HepG2 (cell line): ENCODE measurements around the gene IL18RAP. TPM values are rescaled to one million over a fixed set of nuclear protein-coding genes. Genes with fewer than 3 reads are reported as not detected.

Experiments used
- ATAC-seq: fragments of 200-7000 bp; cut with Tn5 transposase; 3 replicates; pipeline ENCODE4 v1.9.1; 2020; ENCODE audit warnings: mild to moderate bottlenecking, moderate library complexity
- BruUV-seq: library from RNA; stranded (reverse); fragments of 400-500 nt; replicated peaks from 2 replicates; lab custom pipeline; 2021; lab: Mats Ljungman, UMichigan
- CTCF ChIA-PET: fragments of 300-600 bp; formaldehyde crosslinking; extraction: SDS; loops from one replicate; lab custom pipeline; 2021; ENCODE audit warnings: low total read pairs, inconsistent platforms, low intra/inter-chr PET ratio; lab: Yijun Ruan, JAX
- POLR2A ChIA-PET: fragments of 350-600 bp; sonication (Branson Sonifier 250); formaldehyde crosslinking; loops from one replicate; lab custom pipeline; 2020; ENCODE audit warnings: antibody characterized with exemption, inconsistent platforms; lab: Yijun Ruan, JAX
- DNase-seq: peaks from one replicate; pipeline ENCODE4 v3.0.0-alpha.2; 2015; ENCODE audit warnings: low spot score
- FAIRE-seq: peaks from 3 replicates; lab custom pipeline; 2011; peaks lifted over from hg19 to GRCh38; lab: Jason Lieb, UNC
- H2AFZ ChIP-seq: one replicate; pipeline ENCODE4 v1.6.1; 2011; ENCODE audit warnings: low read length, inconsistent platforms
- H3K27ac ChIP-seq: fragments of 300-600 bp; 3 replicates; pipeline ENCODE4 v1.8.0; 2011; ENCODE audit warnings: mixed run types, mild to moderate bottlenecking, mixed read lengths, low read length, inconsistent platforms; ENCODE audit not compliant: insufficient read depth; ENCODE audit errors: extremely low read length
- H3K27me3 ChIP-seq, 2 experiments: fragments of 200-600 bp in 1 of 2; 2 replicates in 1 of 2; 3 replicates in 1 of 2; pipeline versions ENCODE4 v1.6.0 to v1.8.0; 2011; ENCODE audit warnings: low read length in 2 of 2, mild to moderate bottlenecking in 2 of 2, moderate library complexity in 2 of 2, inconsistent platforms in 1 of 2; ENCODE audit not compliant: insufficient read depth in 2 of 2, control insufficient read depth in 1 of 2
- H3K36me3 ChIP-seq, 2 experiments: fragments of 200-600 bp in 1 of 2; replicated peaks in 1 of 2; 2 replicates in 1 of 2; 3 replicates in 1 of 2; pipeline versions ENCODE4 v1.5.1 to v1.8.0; 2011; ENCODE audit warnings: low read length in 2 of 2, inconsistent platforms in 1 of 2; ENCODE audit not compliant: insufficient read depth in 2 of 2, control insufficient read depth in 1 of 2
- H3K4me1 ChIP-seq: 2 replicates; pipeline ENCODE4 v1.5.1; 2012; ENCODE audit warnings: low read length, inconsistent platforms; ENCODE audit not compliant: insufficient read depth
- H3K4me2 ChIP-seq: 2 replicates; pipeline ENCODE4 v1.6.0; 2011; ENCODE audit warnings: low read depth, low read length, inconsistent platforms
- H3K4me3 ChIP-seq, 3 experiments: fragments of 200-600 bp in 1 of 3; sonication (generic), shearing (Covaris generic) in 1 of 3; replicated peaks in 1 of 3; 2 replicates each; pipeline ENCODE4 v1.5.1; 2011 to 2016; ENCODE audit warnings: low read length in 3 of 3, inconsistent platforms in 2 of 3, low read depth in 2 of 3, mild to moderate bottlenecking in 2 of 3, control low read depth in 1 of 3, mixed read lengths in 1 of 3; ENCODE audit not compliant: insufficient read depth in 1 of 3
- H3K79me2 ChIP-seq: one replicate; pipeline ENCODE4 v1.6.1; 2011; ENCODE audit warnings: low read length, inconsistent platforms; ENCODE audit not compliant: insufficient read depth
- H3K9ac ChIP-seq: 2 replicates; pipeline ENCODE4 v1.6.0; 2011; ENCODE audit warnings: mild to moderate bottlenecking, low read depth, low read length, inconsistent platforms; ENCODE audit not compliant: insufficient read depth
- H3K9me3 ChIP-seq: 2 replicates; pipeline ENCODE4 v1.5.1; 2012; ENCODE audit warnings: mild to moderate bottlenecking, low read length
- H4K20me1 ChIP-seq: 2 replicates; pipeline ENCODE4 v1.6.0; 2011; ENCODE audit warnings: inconsistent platforms, mild to moderate bottlenecking, low read length, moderate library complexity; ENCODE audit not compliant: insufficient read depth
- MED8 ChIP-seq: sonication (generic); formaldehyde crosslinking; IDR thresholded peaks from 2 replicates; pipeline ENCODE4 v1.8.1; 2023; ENCODE audit warnings: mild to moderate bottlenecking, missing genetic modification reagents; ENCODE audit not compliant: insufficient replicate concordance
- MEIS1 ChIP-seq: sonication (generic); formaldehyde crosslinking; IDR thresholded peaks from 2 replicates; pipeline ENCODE4 v1.9.0; 2021; ENCODE audit warnings: mild to moderate bottlenecking, missing genetic modification reagents, moderate library complexity, borderline replicate concordance
- REL ChIP-seq: sonication (generic); formaldehyde crosslinking; conservative IDR thresholded peaks from 2 replicates; pipeline ENCODE4 v1.8.0; 2022; ENCODE audit warnings: mild to moderate bottlenecking, missing genetic modification reagents, moderate library complexity
- SAP130 ChIP-seq: IDR thresholded peaks from 2 replicates; pipeline ENCODE4 v1.6.1; 2016; ENCODE audit warnings: low read depth
- ZBTB44 ChIP-seq: sonication (generic); formaldehyde crosslinking; IDR thresholded peaks from 2 replicates; pipeline ENCODE4 v1.4.0; 2020; ENCODE audit warnings: missing genetic modification reagents
- ZNF225 ChIP-seq: sonication (generic); formaldehyde crosslinking; IDR thresholded peaks from 2 replicates; pipeline ENCODE4 v1.4.0; 2020; ENCODE audit warnings: mild to moderate bottlenecking, missing genetic modification reagents
- ZNF33B ChIP-seq: sonication (generic); formaldehyde crosslinking; IDR thresholded peaks from 2 replicates; pipeline ENCODE4 v1.5.1; 2020; ENCODE audit warnings: mild to moderate bottlenecking, missing genetic modification reagents
- ZNF737 ChIP-seq: sonication (generic); formaldehyde crosslinking; IDR thresholded peaks from 2 replicates; pipeline ENCODE4 v1.5.0; 2020; ENCODE audit warnings: missing genetic modification reagents, mild to moderate bottlenecking, borderline replicate concordance
- WGBS: methylation state at CpG from one replicate; pipeline ENCODE4 v1.1.6; 2017; ENCODE audit warnings: low lambda C conversion rate; 5-methylcytosine and 5-hydroxymethylcytosine counted together
- in situ Hi-C: cut with HindIII; loops from 2 replicates; pipeline ENCODE4 v1.10.0; 2017; ENCODE audit warnings: low pct_unique_long_range_greater_than_20kb; ENCODE audit not compliant: extremely low pct_ligation_motif_present
- intact Hi-C: fragments of 100-400 bp; cut with micrococcal nuclease; formaldehyde crosslinking; loops from one replicate; pipeline ENCODE4 v1.10.0; 2022; ENCODE audit not compliant: unreplicated experiment
- polyA plus RNA-seq, 8 experiments: library from polyadenylated mRNA; depleted of rRNA in 3 of 8; stranded (reverse) in 7 of 8; unstranded in 1 of 8; fragments of >200 nt; fragmentation: Illumina TruSeq in 4 of 8; extraction: Trizol in 4 of 8; gene quantifications; 2 replicates each; pipeline versions ENCODE4 v1.2.1 to v1.2.3, GENCODE V29; 2011 to 2016; ENCODE audit warnings: low read depth in 4 of 8, missing spikeins in 1 of 8, mixed read lengths in 1 of 8; ENCODE audit not compliant: insufficient read depth in 1 of 8
- total RNA-seq, 5 experiments: library from RNA; depleted of rRNA; stranded (reverse); fragments of >200 nt; fragmentation: Illumina TruSeq; extraction: Trizol; gene quantifications; 2 replicates each; pipeline ENCODE4 v1.2.3, GENCODE V29; 2016; ENCODE audit warnings: low read depth in 1 of 5
- TF ChIP-seq, protein P1 (sequence below): sonication (generic); formaldehyde crosslinking; IDR thresholded peaks from 2 replicates; pipeline ENCODE4 v1.5.1; 2020; ENCODE audit warnings: mild to moderate bottlenecking, missing genetic modification reagents, borderline replicate concordance
- TF ChIP-seq, protein P2 (sequence below): sonication (generic); formaldehyde crosslinking; IDR thresholded peaks from 2 replicates; pipeline ENCODE4 v1.4.0; 2020; ENCODE audit warnings: missing genetic modification reagents
- TF ChIP-seq, protein P3 (sequence below): sonication (generic); formaldehyde crosslinking; IDR thresholded peaks from 2 replicates; pipeline ENCODE4 v1.8.0; 2022; ENCODE audit warnings: mild to moderate bottlenecking, missing genetic modification reagents, moderate library complexity

Gene IL18RAP
- total and polyA plus RNA-seq, 2 of the 13 experiments (the other 11 are each of a cell fraction or from before 2014, with no cell fraction given) = 0.05 TPM; not detected in 1

- TF ChIP-seq ZBTB44 (CRISPR knock-in tag) = no peak
- TF ChIP-seq MED8 (CRISPR knock-in tag) = no peak
- TF ChIP-seq REL (CRISPR knock-in tag) = no peak
- no peak for TF ChIP-seq ZNF225
- TF ChIP-seq SAP130 (CRISPR knock-in tag) = no peak
- TF ChIP-seq, protein P1, sequence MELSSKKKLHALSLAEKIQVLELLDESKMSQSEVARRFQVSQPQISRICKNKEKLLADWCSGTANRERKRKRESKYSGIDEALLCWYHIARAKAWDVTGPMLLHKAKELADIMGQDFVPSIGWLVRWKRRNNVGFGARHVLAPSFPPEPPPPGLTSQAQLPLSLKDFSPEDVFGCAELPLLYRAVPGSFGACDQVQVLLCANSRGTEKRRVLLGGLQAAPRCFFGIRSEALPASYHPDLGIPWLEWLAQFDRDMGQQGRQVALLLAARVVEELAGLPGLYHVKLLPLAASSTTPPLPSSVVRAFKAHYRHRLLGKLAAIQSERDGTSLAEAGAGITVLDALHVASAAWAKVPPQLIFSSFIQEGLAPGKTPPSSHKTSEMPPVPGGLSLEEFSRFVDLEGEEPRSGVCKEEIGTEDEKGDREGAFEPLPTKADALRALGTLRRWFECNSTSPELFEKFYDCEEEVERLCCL = no peak
These were observed 30.0 kb upstream of the IL18RAP start (continued) for GRCh38 chr2:102392942-102393341.

DNA sequence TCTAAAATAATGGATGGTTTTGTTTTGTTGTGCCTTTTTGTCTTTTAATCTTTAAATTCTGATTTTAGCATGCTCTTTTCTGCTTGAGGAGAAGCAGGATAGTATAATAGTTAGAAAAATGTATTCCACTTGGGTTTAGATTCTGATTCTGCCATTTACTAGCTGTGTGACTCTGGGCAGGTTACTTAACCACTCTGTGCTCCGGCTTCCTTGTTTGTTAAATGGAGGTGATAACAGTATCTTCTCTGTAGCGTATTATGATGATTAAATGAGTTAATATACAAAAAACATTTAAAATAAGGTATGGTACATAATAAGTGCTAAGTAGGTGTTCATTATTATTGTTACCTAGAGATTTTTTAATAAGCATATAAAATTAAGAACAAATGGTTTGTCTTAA lies 26.9 kb upstream of the IL18RAP start:
- ChIA-PET CTCF (no interaction called here), POLR2A (no interaction called here)
- DNase-seq (no peak), ATAC-seq (no peak), FAIRE-seq (no peak)
- Histone ChIP-seq H3K27me3 (no peaks in the 10 kb centered on the region), H3K4me2 (no peak overlapping the region), H3K36me3 (no peaks in the 10 kb centered on the region), H2AFZ (no peak overlapping the region), H3K9ac (no peak overlapping the region), H3K9me3 (no peaks in the 10 kb centered on the region), H4K20me1 (no peaks in the 10 kb centered on the region), H3K4me3 (no peak overlapping the region), H3K4me1 (no peaks in the 10 kb centered on the region), H3K79me2 (no peaks in the 10 kb centered on the region), H3K27ac (no peak overlapping the region)
- in situ Hi-C loops (no loop called here), intact Hi-C loops (no loop called here)
- WGBS = 23% methylated on average over 2 of the region's 2 CpGs
- no TSS peak for BruUV-seq
- TF ChIP-seq, protein P2, sequence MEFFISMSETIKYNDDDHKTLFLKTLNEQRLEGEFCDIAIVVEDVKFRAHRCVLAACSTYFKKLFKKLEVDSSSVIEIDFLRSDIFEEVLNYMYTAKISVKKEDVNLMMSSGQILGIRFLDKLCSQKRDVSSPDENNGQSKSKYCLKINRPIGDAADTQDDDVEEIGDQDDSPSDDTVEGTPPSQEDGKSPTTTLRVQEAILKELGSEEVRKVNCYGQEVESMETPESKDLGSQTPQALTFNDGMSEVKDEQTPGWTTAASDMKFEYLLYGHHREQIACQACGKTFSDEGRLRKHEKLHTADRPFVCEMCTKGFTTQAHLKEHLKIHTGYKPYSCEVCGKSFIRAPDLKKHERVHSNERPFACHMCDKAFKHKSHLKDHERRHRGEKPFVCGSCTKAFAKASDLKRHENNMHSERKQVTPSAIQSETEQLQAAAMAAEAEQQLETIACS (CRISPR knock-in tag) = no peak
- TF ChIP-seq ZNF737 (CRISPR knock-in tag) = no peak
- no peak for TF ChIP-seq MEIS1 (CRISPR knock-in tag)
- no peak for TF ChIP-seq ZNF33B (CRISPR knock-in tag)
- TF ChIP-seq, protein P3, sequence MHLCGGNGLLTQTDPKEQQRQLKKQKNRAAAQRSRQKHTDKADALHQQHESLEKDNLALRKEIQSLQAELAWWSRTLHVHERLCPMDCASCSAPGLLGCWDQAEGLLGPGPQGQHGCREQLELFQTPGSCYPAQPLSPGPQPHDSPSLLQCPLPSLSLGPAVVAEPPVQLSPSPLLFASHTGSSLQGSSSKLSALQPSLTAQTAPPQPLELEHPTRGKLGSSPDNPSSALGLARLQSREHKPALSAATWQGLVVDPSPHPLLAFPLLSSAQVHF (CRISPR knock-in tag) = no peak
